ENCODE measurements around the gene BSN. TPM values are rescaled to one million over a fixed set of nuclear protein-coding genes. Genes with fewer than 3 reads are reported as not detected.

The BSN gene
- total RNA-seq, 1 experiment from 2014 or later: 0.28 TPM

DNA sequence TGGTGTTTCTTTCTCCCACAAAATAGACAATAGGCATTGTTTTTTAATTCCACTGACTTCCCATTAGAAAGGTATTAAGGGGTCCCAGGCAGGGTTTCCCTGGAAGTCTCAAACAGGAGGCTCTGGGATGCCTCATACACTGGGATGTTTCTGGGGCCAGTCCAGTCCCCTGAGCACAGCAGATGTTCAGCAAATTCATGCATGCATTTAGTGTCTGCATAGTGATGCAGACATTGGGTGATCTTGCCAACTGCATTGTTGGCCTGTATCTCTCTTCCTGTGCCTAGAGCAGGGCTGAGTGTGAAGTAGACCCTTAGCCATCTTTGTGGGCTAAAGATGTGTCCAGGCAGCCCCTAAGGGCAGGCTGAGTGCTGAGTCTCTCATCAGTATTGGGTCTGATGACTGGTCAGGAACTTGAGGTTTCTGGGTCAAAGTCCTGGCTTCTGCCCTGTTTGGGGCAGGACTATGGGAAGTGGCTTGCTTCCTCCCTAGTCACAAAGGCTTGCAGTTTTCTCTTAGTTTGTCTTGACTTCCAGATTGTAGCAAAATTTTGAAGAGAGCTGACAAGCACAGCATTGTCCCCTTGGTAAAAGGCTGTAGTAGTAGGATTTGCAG, 56.5 kb downstream of the BSN start:
- intact Hi-C loops (cut with micrococcal nuclease; ENCODE audit: unreplicated experiment): no loop called here
- Histone ChIP-seq H3K79me2 (ENCODE audit: low read depth) (no peaks in the 10 kb centered on the region), H2AFZ (no peak overlapping the region), H3K4me2 (no peak overlapping the region), H4K20me1 (ENCODE audit: insufficient read depth) (no peaks in the 10 kb centered on the region), H3K4me1 (replicated peaks; ENCODE audit: insufficient read depth) (peaks cover 8% of the 10 kb centered on the region; the same call in 1 of the 2 replicates), H3K4me3 (no peak overlapping the region), H3K36me3 (ENCODE audit: low read depth) (no peaks in the 10 kb centered on the region), H3K27me3 (ENCODE audit: insufficient read depth, low read depth) (no peaks in the 10 kb centered on the region), H3F3A (ENCODE audit: insufficient read depth, low read depth) (peaks cover 3% of the 10 kb centered on the region; the same call in 1 of the 2 replicates), H3K27ac (no peak overlapping the region), H3K9me3 (ENCODE audit: insufficient read depth, low read depth) (no peaks in the 10 kb centered on the region), H3K9me2 (ENCODE audit: insufficient read depth) (no peaks in the 10 kb centered on the region)
- ChIA-PET CTCF (interaction anchor here (0.6 kb wide), 1 partner anchor 141 kb away, joined by 10 read pairs; the partner anchor contains the start of gene DAG1), POLR2A (ENCODE audit: unreplicated experiment) (no interaction called here)
- no peak for TF ChIP-seq EZH2 (IDR thresholded peaks at IDR 0.05; ENCODE audit: low read depth)
- TF ChIP-seq, protein P1, sequence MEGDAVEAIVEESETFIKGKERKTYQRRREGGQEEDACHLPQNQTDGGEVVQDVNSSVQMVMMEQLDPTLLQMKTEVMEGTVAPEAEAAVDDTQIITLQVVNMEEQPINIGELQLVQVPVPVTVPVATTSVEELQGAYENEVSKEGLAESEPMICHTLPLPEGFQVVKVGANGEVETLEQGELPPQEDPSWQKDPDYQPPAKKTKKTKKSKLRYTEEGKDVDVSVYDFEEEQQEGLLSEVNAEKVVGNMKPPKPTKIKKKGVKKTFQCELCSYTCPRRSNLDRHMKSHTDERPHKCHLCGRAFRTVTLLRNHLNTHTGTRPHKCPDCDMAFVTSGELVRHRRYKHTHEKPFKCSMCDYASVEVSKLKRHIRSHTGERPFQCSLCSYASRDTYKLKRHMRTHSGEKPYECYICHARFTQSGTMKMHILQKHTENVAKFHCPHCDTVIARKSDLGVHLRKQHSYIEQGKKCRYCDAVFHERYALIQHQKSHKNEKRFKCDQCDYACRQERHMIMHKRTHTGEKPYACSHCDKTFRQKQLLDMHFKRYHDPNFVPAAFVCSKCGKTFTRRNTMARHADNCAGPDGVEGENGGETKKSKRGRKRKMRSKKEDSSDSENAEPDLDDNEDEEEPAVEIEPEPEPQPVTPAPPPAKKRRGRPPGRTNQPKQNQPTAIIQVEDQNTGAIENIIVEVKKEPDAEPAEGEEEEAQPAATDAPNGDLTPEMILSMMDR (conservative IDR thresholded peaks at IDR 0.05): no peak
- no peak for DNase-seq
- BruUV-seq (replicated peaks): no TSS peak

DNA sequence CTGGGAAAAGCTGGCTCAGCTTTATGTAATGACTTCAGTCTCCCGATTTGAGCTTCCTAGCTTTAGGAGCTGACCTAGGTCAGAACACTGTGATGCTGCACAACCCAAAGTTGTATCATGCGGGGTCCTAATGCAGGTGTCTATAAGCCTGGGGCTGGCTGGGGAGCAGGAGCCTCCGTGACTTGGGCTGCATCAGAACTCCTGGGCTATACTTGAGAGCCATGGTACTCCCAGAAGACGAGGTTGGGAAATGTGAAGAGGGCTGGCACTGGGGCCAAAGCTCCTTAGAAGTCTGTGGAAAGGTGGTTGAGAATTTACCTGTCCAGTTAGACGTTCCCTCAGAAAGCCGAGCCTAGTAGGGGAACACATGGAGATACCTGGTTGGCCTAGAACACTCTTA, 57.0 kb downstream of the BSN start:
- no peak overlapping the region for H3K4me2 ChIP-seq
- ChIA-PET CTCF (interaction anchor here (0.7 kb wide), 1 partner anchor 522 kb away, joined by 5 read pairs; no protein-coding TSS in a partner anchor), POLR2A (ENCODE audit: unreplicated experiment) (no interaction called here)
- H4K20me1 ChIP-seq (ENCODE audit: insufficient read depth): no peaks in the 10 kb centered on the region
- no peaks in the 10 kb centered on the region for H3K79me2 ChIP-seq (ENCODE audit: low read depth)
- intact Hi-C loops (cut with micrococcal nuclease; ENCODE audit: unreplicated experiment): no loop called here
- no peak overlapping the region for H2AFZ ChIP-seq
- peaks cover 3% of the 10 kb centered on the region; the same call in 1 of the 2 replicates for H3F3A ChIP-seq (ENCODE audit: insufficient read depth, low read depth)
- H3K9me3 ChIP-seq (ENCODE audit: insufficient read depth, low read depth): no peaks in the 10 kb centered on the region
- TF ChIP-seq, protein P1 (conservative IDR thresholded peaks at IDR 0.05): no peak
- no peak for TF ChIP-seq EZH2 (IDR thresholded peaks at IDR 0.05; ENCODE audit: low read depth)
- H3K4me3 ChIP-seq: no peak overlapping the region
- H3K9me2 ChIP-seq (ENCODE audit: insufficient read depth): no peaks in the 10 kb centered on the region
- DNase-seq: no peak
- peaks cover 8% of the 10 kb centered on the region; the same call in 1 of the 2 replicates for H3K4me1 ChIP-seq (replicated peaks; ENCODE audit: insufficient read depth)
- H3K27ac ChIP-seq: no peak overlapping the region
- no peaks in the 10 kb centered on the region for H3K36me3 ChIP-seq (ENCODE audit: low read depth)
- BruUV-seq (replicated peaks): no TSS peak
- H3K27me3 ChIP-seq (ENCODE audit: insufficient read depth, low read depth): no peaks in the 10 kb centered on the region

DNA sequence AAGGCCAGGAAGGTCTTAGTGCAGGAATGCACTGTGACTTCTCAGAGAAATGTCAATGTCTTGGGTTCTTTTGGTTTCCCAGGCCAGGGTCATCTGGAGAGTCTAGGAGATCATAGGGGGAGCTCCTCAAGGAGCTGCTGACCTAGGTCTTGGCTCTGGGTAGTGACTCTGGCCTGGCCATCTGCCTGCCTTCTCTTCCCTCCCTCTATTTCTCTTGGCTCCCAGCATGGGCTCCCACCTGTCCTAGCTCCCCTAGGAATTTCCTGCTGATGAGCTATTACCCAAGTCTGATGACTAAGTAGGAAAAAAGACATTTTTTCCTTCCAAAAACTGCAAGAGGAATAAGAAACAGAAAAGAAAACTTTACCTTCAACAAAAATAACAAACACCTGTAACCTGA, 57.4 kb downstream of the BSN start:
- H2AFZ ChIP-seq: no peak overlapping the region
- no peak for DNase-seq
- H3K27ac ChIP-seq: no peak overlapping the region
- H3K4me2 ChIP-seq: no peak overlapping the region
- H3K9me2 ChIP-seq (ENCODE audit: insufficient read depth): no peaks in the 10 kb centered on the region
- H4K20me1 ChIP-seq (ENCODE audit: insufficient read depth): no peaks in the 10 kb centered on the region
- H3K4me1 ChIP-seq (replicated peaks; ENCODE audit: insufficient read depth): peaks cover 8% of the 10 kb centered on the region; the same call in 1 of the 2 replicates
- no peak overlapping the region for H3K4me3 ChIP-seq
- BruUV-seq (replicated peaks): no TSS peak
- H3F3A ChIP-seq (ENCODE audit: insufficient read depth, low read depth): peaks cover 3% of the 10 kb centered on the region; the same call in 1 of the 2 replicates
- intact Hi-C loops (cut with micrococcal nuclease; ENCODE audit: unreplicated experiment): no loop called here
- H3K27me3 ChIP-seq (ENCODE audit: insufficient read depth, low read depth): no peaks in the 10 kb centered on the region
- ChIA-PET CTCF (interaction anchor here (0.7 kb wide), 1 partner anchor 521 kb away, joined by 5 read pairs; no protein-coding TSS in a partner anchor), POLR2A (ENCODE audit: unreplicated experiment) (no interaction called here)
- TF ChIP-seq EZH2 (IDR thresholded peaks at IDR 0.05; ENCODE audit: low read depth): no peak
- TF ChIP-seq, protein P1 (conservative IDR thresholded peaks at IDR 0.05): no peak
- H3K36me3 ChIP-seq (ENCODE audit: low read depth): no peaks in the 10 kb centered on the region
- H3K9me3 ChIP-seq (ENCODE audit: insufficient read depth, low read depth): no peaks in the 10 kb centered on the region
- H3K79me2 ChIP-seq (ENCODE audit: low read depth): no peaks in the 10 kb centered on the region
